GM18520 (cell line): ENCODE data around the gene EGFR.

Source experiments
- ATAC-seq: cut with Tn5 transposase; IDR thresholded peaks from one replicate; pipeline ENCODE4 v1.9.1; 2021; ENCODE audit not compliant: unreplicated experiment

EGFR gene

GRCh38 chr7:55080000-55080623, 61.3 kb downstream of the EGFR start:
- no peak for ATAC-seq

- no peak for ATAC-seq
Measured at GRCh38 chr7:55081068-55081467, 62.3 kb downstream of the EGFR start.

DNA sequence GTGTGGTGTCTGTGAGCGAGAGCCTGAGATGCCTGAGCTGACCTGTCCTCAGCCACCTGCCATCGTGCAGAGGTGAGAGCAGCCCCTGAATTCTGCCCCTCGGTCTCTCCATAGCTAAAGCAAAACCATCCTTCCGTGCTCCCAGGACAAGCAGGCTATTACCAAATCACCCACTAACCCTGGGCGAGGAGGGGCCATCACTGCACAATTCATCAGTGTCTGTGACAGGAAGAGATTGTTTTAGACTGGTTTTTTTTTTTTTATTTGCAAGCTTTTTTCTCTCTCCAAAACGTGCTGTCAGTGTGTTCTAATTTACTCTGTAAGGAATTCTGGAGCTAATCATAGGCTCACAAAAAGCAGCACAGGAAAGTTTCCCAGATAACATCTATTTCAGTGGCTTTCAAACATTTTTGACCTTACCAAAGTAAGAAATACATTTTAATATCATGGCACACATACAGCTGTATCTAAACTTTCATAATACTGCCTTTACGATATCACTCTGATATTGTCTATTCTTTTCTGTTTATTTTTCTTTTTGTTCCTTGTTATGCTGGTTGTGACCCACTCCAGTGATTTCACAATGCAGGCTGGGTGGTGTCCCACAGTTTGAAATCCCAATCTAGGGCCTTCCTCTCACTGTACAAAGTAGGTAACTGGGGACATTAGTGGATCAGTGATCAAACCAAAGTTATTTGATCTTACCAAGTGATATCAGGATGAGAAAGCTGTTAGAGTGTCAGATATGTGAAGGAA, 62.8 kb downstream of the EGFR start:
- no peak for ATAC-seq

DNA sequence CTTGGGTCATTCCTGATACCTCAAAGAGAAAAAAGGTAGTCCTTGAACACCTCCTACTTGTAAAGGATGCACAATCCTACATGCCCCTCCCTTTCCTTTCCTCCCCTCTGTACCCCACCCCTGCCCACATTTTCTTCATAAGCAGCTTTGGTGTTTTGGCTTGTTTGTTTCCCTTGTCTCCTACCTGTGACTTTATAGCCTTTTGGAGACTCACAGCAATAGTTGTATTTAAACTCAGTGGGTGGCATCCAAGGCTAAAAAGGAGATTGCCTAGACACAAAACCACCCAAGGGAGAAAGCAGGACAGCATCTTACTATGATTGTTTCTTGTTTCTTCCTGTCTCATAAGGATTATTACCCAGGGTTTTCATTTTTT, 63.4 kb downstream of the EGFR start:
- ATAC-seq: no peak

DNA sequence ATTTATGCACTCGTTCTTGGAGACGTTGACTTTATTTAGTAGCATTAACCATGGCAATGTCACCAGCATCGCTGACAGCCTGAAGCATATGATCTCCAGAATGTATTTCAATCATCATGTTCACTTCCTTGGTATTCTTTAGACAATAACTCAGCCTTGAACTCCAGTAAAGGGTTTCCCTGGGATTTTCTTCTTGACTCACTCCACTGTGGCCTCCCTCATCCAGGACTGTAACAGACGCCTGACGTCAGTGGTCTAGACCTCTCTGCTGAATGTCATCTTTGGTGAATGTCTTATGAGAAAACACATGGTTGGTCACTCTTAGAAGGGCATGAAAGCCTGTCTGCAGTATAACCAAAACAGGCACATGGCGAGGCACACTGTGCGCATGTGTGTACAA, 64.4 kb downstream of the EGFR start:
- no peak for ATAC-seq

- no peak for ATAC-seq
Measured at GRCh38 chr7:55084307-55084706, 65.5 kb downstream of the EGFR start.

DNA sequence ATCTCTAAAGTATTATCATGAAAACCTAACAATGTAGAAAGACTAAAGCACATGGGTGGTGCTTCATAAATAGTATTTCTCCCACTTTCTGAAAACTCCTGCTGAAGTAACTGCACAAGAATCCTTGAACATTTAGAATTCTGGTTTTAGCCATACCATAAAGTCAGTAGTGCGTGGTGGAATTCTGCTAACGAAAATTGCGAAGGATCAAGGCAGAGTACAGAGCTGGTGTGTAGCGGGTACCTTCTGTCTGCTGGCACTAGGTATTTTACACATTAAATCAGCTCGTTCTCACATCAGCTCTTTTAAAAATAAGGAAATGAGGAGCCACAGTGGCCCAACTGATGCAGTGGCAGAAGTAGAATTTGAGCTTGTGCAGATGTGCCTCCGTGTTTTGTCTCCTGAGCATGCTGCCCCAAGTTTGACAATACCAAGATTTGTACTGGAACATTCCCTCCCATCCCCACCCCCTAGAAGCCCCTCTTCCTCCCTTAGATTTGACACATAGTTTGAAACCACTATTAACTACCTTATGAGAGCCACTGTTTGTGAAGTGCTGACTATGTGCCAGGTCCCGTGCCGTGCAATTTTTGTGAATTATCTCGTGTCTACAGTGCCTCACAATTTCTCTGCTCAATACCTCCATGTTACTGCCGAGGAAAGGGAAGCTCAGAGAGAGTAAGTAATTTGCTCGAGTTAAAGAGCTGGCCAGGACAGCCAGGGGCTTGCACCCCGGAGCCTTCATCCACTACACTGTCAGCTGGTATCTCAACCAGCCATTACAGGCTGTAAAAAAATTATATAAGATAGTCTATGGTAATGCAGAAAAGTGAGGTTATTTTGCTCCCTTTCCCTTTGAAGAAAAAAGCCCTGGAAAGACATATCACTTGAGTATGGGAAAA, 66.9 kb downstream of the EGFR start:
- peak; percentile 13 for ATAC-seq

GRCh38 chr7:55086413-55087201, 67.8 kb downstream of the EGFR start:
- peak; percentile 88 for ATAC-seq

DNA sequence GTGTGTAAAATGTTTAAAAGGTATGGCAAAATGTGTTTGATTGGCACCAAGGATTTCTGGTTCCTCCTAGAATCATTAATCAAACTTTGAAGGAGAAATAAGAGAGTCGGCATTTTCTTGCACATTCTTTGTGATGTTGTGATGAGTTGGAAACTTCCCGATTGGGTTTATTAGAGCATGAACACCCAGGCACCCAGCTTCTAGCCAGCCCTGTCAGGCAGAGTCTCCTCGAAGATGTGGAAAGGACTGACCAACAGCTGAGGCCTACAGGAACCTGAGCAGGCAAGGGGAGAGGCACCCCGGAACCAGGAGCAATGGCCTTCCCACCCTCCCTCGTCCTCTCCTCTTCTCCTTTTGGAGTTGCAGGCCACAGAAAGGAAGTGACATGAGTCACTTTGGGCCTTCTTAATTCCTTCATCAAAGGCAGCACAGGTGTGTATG, 68.7 kb downstream of the EGFR start:
- no peak for ATAC-seq

DNA sequence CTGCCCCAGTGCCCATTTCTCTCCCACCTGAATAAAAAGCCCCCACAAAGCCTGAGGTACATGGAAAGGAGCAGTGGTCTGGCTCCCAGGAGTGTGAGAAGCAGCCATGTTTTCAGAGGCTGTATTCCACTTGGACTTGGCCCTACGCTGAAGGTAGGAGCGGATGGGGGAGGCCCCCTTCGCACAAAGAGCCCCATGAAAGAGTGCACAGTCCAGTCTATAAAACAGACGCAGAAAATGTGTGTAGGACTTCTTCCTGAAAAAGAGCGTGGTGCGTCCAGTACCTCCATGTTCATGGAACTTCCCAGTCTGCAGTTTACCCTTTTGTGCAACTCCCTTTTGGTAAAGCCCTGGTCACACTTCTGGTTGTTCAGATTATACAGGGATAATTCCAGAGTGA, 69.3 kb downstream of the EGFR start:
- no peak for ATAC-seq

DNA sequence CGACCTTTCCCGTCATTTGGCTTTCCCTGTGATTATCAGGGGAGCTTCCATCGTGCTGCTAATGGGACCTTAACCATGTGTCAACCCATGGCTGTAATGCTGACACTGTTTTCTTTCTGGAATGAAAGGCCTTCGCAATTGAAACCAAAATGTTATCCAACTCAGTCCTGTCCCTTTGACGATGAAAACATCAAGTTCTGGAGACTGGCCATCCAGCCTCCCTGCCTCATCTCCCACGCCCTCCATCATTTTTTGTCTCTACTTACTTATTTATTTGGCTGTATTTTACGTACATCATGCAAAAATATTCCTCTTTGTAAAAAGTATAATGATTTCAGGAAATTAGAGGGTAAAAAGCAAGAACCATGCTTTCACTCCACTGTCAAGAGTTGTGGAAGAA, 69.8 kb downstream of the EGFR start:
- ATAC-seq: no peak

- no peak for ATAC-seq
Measured at GRCh38 chr7:55092186-55092974, 73.6 kb downstream of the EGFR start.

DNA sequence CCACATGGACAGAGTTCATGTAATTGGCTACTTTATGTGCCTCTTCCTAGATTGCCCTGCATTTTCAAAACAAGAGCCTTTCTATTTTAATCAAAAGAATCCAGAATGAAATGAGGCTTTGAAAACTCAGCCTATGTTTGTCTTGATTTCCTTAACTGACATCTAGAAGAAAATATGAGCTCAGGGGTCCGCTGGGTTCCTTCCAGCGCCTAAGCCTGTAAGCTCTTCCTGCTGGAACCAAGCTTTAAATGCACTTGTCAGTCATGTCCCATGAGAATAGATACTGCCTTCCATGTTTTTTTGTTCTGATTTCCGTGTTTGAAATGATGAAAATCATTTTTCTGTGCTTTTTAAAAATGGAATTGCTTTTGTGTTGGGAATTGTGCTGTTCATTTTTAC, 74.2 kb downstream of the EGFR start:
- no peak for ATAC-seq

- ATAC-seq: no peak
Measured at GRCh38 chr7:55093674-55094073, 74.9 kb downstream of the EGFR start.

DNA sequence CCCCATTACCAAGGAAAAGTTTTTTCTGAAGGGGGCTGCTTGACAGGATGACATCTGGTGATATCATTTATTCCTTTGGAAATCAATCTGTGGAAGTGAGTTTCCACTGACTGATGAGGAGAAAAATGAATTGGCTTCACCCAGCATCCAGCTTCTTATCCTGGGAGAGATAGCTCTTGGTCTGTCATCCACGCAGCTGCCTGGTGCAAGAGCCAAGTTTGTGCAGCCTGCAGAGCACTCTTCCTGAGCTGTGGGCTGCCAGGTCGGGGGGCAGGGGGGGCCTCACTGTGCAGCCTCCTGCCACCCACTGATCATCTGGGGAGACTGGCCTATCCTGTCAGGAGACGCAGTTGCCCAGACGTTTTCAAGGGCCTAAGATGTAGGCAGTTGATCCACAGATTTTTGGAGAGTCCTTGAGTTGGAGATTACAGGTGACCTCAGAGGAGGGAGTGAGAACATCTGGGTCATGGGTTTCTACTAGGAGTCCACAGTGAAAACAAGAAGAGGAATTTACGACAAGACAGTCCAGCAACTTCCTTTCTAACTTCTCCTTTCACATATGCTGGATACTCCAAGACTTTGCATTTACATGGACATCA, 75.4 kb downstream of the EGFR start:
- no peak for ATAC-seq

- no peak for ATAC-seq
Measured at GRCh38 chr7:55095672-55096071, 76.9 kb downstream of the EGFR start.

DNA sequence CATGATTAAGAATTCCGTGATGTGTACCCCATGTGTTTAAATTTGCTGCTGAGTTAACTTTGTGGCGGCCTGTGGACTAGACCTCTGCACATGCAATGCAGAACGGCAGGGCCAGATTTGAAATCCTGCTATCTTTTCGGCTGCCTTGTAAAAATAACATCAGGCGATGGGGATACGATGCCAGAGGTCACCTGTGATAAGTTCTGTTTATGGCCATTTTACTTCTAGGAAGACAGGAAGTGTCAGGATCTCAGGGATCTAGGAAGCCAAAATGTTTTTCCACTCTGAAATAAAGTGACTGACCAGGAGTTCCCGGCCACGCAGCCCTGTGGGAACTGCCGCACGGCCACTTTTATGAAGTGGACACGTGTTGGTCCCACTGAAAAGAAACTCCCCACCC, 77.5 kb downstream of the EGFR start:
- no peak for ATAC-seq

DNA sequence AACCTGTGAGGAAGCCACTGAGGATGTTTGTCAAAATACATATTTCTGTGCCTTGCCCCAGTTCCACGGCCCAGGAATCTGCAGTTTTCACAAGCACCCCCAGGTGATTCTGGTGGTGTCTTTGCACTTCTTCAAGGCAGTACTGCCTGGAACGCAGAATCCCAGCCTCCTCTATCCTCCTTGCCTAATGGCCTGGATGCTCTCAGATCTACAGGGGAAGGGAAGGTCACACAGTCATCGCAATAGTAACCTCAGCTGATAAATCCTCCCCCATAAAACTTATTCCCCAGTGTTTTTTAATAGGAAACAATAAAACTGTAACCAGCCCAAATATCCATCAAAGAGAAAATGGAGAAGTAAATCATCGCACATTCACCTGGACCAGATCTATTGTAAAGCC, 78.3 kb downstream of the EGFR start:
- no peak for ATAC-seq

DNA sequence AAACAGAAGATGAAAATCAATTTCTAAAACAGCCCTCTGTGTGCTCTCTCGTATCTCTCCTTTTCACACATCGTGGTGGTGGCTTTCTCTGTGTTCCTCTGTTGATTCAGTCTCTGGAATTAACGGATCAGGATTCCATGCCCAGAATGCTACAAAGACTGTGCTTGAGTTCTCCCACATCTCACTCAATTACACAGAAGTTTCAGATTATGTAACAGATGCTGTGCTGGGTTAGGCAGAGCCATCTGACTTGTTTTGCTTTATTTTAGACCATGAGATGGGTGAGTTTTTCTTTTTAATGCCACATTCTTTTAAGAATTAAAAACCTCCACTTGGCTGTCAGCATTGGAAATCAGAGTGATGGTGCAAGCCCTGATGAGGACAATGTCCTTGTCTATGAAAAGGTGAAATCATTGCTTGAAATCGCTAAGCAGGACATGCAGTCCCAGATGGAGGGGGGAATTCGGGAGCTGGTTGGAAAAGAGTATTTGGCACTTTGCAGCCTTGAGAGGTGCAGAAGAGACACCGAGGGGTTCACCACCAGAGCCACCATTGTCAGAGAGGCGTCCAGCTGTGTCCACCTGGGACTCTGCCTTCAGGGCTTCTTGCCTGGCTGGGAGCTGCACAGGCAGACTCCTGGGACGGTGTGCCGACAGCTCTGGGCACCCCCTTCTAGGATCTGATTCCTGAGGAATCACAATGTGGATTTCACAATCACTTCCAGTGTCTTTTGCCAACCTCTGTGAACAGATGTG, 80.4 kb downstream of the EGFR start:
- no peak for ATAC-seq
